Liver (tissue), 9 donors: Measurements from ENCODE around the gene TCERG1L. TPM values are rescaled to one million over a fixed set of nuclear protein-coding genes. Genes with fewer than 3 reads are reported as not detected.

Experiments
- DNase-seq: peaks from one replicate; pipeline ENCODE4 v3.0.0-alpha.2; 2017; ENCODE audit warnings: low spot score
- H3K27ac ChIP-seq, 2 donors: one replicate each; pipeline ENCODE4 v1.7.0; 2013; ENCODE audit warnings: inconsistent platforms in 2 of 2, low read length in 2 of 2, control low read depth in 1 of 2, low read depth in 1 of 2, mild to moderate bottlenecking in 1 of 2
- H3K27me3 ChIP-seq, 4 donors: one replicate each; pipeline versions ENCODE4 v1.6.1 to v1.7.0; 2013; ENCODE audit warnings: low read length in 3 of 4, inconsistent platforms in 1 of 4, mild to moderate bottlenecking in 1 of 4, moderate library complexity in 1 of 4; ENCODE audit not compliant: control insufficient read depth in 4 of 4, insufficient read depth in 4 of 4
- H3K36me3 ChIP-seq, 4 donors: one replicate each; pipeline versions ENCODE4 v1.6.1 to v1.7.0; 2013; ENCODE audit warnings: low read length in 3 of 4, mild to moderate bottlenecking in 3 of 4, low read depth in 1 of 4, moderate library complexity in 1 of 4; ENCODE audit not compliant: control insufficient read depth in 4 of 4, insufficient read depth in 3 of 4
- H3K4me1 ChIP-seq, 4 donors: one replicate each; pipeline versions ENCODE4 v1.6.1 to v1.7.0; 2013; ENCODE audit warnings: low read length in 3 of 4, mild to moderate bottlenecking in 3 of 4, moderate library complexity in 1 of 4; ENCODE audit not compliant: control insufficient read depth in 4 of 4, insufficient read depth in 4 of 4
- H3K4me3 ChIP-seq, 3 donors: one replicate each; pipeline versions ENCODE4 v1.6.1 to v1.7.0; 2013; ENCODE audit warnings: low read length in 3 of 3, control low read depth in 1 of 3, low read depth in 1 of 3, mild to moderate bottlenecking in 1 of 3
- H3K9ac ChIP-seq, 2 donors: one replicate each; pipeline ENCODE4 v1.7.0; 2013; ENCODE audit warnings: low read length in 2 of 2, mild to moderate bottlenecking in 2 of 2, moderate library complexity in 2 of 2, control low read depth in 1 of 2, low read depth in 1 of 2
- H3K9me3 ChIP-seq, 4 donors: one replicate each; pipeline versions ENCODE4 v1.6.1 to v1.7.0; 2013; ENCODE audit warnings: low read length in 3 of 4; ENCODE audit not compliant: control insufficient read depth in 4 of 4
- CTCF ChIP-seq: fragments of 150-350 bp; IDR thresholded peaks from 2 replicates; pipeline ENCODE4 v1.5.1; 2017; ENCODE audit warnings: improper control_type of control experiment, low read depth, low read length; ENCODE audit not compliant: missing input control
- EGR1 ChIP-seq, 2 donors: IDR thresholded peaks; 2 replicates each; pipeline ENCODE4 v1.6.1; 2016 to 2018; ENCODE audit warnings: antibody characterized with exemption in 2 of 2, low read depth in 2 of 2
- FOXA1 ChIP-seq: IDR thresholded peaks from 2 replicates; pipeline ENCODE4 v1.6.1; 2016; ENCODE audit warnings: antibody characterized with exemption
- FOXA2 ChIP-seq: IDR thresholded peaks from 2 replicates; pipeline ENCODE4 v1.6.1; 2016; ENCODE audit warnings: antibody characterized with exemption
- GABPA ChIP-seq, 2 donors: IDR thresholded peaks in 1 of 2; conservative IDR thresholded peaks in 1 of 2; 2 replicates each; pipeline ENCODE4 v1.6.1; 2016; ENCODE audit warnings: antibody characterized with exemption in 2 of 2, mild to moderate bottlenecking in 1 of 2, moderate library complexity in 1 of 2
- HNF4A ChIP-seq, 2 donors: conservative IDR thresholded peaks; 2 replicates each; pipeline ENCODE4 v1.6.1; 2016; ENCODE audit warnings: antibody characterized with exemption in 2 of 2, mild to moderate bottlenecking in 2 of 2
- HNF4G ChIP-seq: IDR thresholded peaks from 2 replicates; pipeline ENCODE4 v1.6.1; 2016; ENCODE audit warnings: antibody characterized with exemption
- NR2F2 ChIP-seq: IDR thresholded peaks from 2 replicates; pipeline ENCODE4 v1.6.1; 2016; ENCODE audit warnings: antibody characterized with exemption
- RAD21 ChIP-seq, 2 donors: IDR thresholded peaks; 2 replicates each; pipeline ENCODE4 v1.6.1; 2016; ENCODE audit warnings: antibody characterized with exemption in 2 of 2, mild to moderate bottlenecking in 2 of 2
- REST ChIP-seq: IDR thresholded peaks from 2 replicates; pipeline ENCODE4 v1.6.1; 2016; ENCODE audit warnings: antibody characterized with exemption, mild to moderate bottlenecking
- RXRA ChIP-seq, 2 donors: IDR thresholded peaks; 2 replicates each; pipeline ENCODE4 v1.6.1; 2017 to 2018; ENCODE audit warnings: antibody characterized with exemption in 2 of 2, mild to moderate bottlenecking in 1 of 2
- SP1 ChIP-seq: IDR thresholded peaks from 2 replicates; pipeline ENCODE4 v1.6.1; 2018; ENCODE audit warnings: antibody characterized with exemption, mild to moderate bottlenecking
- YY1 ChIP-seq: IDR thresholded peaks from 2 replicates; pipeline ENCODE4 v1.6.1; 2016; ENCODE audit warnings: antibody characterized with exemption, mild to moderate bottlenecking
- whole genome bisulfite sequencing: extraction: QIAGEN DNeasy Blood & Tissue Kit; methylation state at CpG from one replicate; pipeline ENCODE4 v1.1.7; 2013; 5-methylcytosine and 5-hydroxymethylcytosine counted together
- polyA plus RNA-seq, 2 donors: library from polyadenylated mRNA; stranded (reverse) in 1 of 2; unstranded in 1 of 2; fragments of 200-250 nt in 1 of 2; fragments of >200 nt in 1 of 2; fragmentation: Nextera tagmentation in 1 of 2; extraction: Ambion mirVana in 1 of 2; gene quantifications; one replicate each; pipeline versions ENCODE4 v1.2.1 to v1.2.3, GENCODE V29; 2013 to 2015
- total RNA-seq, 2 donors: library from RNA; depleted of rRNA; stranded (reverse); fragments of >200 nt; gene quantifications; one replicate each; pipeline ENCODE4 v1.2.3, GENCODE V29; 2014
- TF ChIP-seq, protein P1 (sequence below): IDR thresholded peaks from 2 replicates; pipeline ENCODE4 v1.6.1; 2016; ENCODE audit warnings: antibody characterized with exemption
- TF ChIP-seq, protein P2 (sequence below): IDR thresholded peaks from 2 replicates; pipeline ENCODE4 v1.6.1; 2016; ENCODE audit warnings: antibody characterized with exemption
- TF ChIP-seq, protein P3 (sequence below): IDR thresholded peaks from 2 replicates; pipeline ENCODE4 v1.6.1; 2016; ENCODE audit warnings: antibody characterized with exemption
- donor health status: healthy.
- donor health status: healthy.
- donor health status: healthy.
- donor health status: healthy.
- donor health status: healthy.

Gene TCERG1L
- total and polyA plus RNA-seq, 4 donors = not detected

DNA sequence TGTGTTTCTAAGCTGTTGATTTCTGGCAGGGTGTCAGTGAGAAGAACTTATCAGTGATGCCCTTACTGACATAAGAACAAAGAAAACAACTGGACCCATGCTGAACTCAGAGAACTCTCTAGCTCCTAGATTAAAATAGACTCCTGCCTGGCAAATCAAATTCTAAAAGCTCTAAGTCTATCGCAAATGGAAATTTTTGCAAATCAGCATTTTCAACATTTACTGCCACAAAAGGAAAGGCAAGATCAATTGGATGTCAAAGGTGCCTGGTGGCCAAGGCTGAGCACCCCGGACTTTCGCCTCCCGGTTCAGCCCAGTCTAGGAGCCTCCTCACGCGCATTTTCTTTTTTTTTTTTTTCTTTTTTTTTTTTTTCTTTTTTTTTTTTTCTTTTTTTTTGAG, 251.6 kb downstream of the TCERG1L start:
- WGBS = 75% methylated on average over 6 of the region's 6 CpGs
- Histone ChIP-seq H3K9me3 (peaks cover 0 to 4% (median 3%) of the 10 kb centered on the region in 4 donors), H3K9ac (no peak overlapping the region), H3K4me1 (no peaks in the 10 kb centered on the region), H3K36me3 (no peaks in the 10 kb centered on the region), H3K27me3 (peaks cover 0 to 7% (median 2%) of the 10 kb centered on the region in 4 donors), H3K4me3 (no peak overlapping the region), H3K27ac (no peak overlapping the region)
- TF ChIP-seq, protein P1, sequence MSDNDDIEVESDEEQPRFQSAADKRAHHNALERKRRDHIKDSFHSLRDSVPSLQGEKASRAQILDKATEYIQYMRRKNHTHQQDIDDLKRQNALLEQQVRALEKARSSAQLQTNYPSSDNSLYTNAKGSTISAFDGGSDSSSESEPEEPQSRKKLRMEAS = no peak
- DNase-seq = no peak

- 79% methylated on average over 3 of the region's 3 CpGs for WGBS
- H3K4me1 ChIP-seq = no peaks in the 10 kb centered on the region
- no peak overlapping the region for H3K9ac ChIP-seq
- DNase-seq = no peak
- peaks cover 0 to 7% (median 0%) of the 10 kb centered on the region in 4 donors for H3K27me3 ChIP-seq
- no peak overlapping the region for H3K4me3 ChIP-seq
- H3K9me3 ChIP-seq = peaks cover 0 to 4% (median 3%) of the 10 kb centered on the region in 4 donors
- TF ChIP-seq NR2F2 (no peak), HNF4G (no peak), FOXA2 (no peak), CTCF (no peak), HNF4A (conservative IDR thresholded peaks at IDR 0.05) (no peak), EGR1 (IDR thresholded peaks at IDR 0.05; ENCODE audit: low read depth in 2 of 2) (no peak), RXRA (IDR thresholded peaks at IDR 0.05) (no peak), GABPA (IDR thresholded peaks at IDR 0.05 in 1 of 2, conservative IDR thresholded peaks at IDR 0.05 in 1 of 2) (no peak), RAD21 (IDR thresholded peaks at IDR 0.05) (no peak), YY1 (no peak), SP1 (no peak), FOXA1 (no peak), REST (no peak)
- TF ChIP-seq, protein P2, sequence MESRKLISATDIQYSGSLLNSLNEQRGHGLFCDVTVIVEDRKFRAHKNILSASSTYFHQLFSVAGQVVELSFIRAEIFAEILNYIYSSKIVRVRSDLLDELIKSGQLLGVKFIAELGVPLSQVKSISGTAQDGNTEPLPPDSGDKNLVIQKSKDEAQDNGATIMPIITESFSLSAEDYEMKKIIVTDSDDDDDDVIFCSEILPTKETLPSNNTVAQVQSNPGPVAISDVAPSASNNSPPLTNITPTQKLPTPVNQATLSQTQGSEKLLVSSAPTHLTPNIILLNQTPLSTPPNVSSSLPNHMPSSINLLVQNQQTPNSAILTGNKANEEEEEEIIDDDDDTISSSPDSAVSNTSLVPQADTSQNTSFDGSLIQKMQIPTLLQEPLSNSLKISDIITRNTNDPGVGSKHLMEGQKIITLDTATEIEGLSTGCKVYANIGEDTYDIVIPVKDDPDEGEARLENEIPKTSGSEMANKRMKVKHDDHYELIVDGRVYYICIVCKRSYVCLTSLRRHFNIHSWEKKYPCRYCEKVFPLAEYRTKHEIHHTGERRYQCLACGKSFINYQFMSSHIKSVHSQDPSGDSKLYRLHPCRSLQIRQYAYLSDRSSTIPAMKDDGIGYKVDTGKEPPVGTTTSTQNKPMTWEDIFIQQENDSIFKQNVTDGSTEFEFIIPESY = no peak
- TF ChIP-seq, protein P3, sequence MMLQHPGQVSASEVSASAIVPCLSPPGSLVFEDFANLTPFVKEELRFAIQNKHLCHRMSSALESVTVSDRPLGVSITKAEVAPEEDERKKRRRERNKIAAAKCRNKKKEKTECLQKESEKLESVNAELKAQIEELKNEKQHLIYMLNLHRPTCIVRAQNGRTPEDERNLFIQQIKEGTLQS = no peak
- H3K36me3 ChIP-seq = no peaks in the 10 kb centered on the region
- no peak overlapping the region for H3K27ac ChIP-seq
Measured at GRCh38 chr10:131058799-131059198, 252.7 kb downstream of the TCERG1L start.
